Fibroblast of lung (primary cell): ENCODE data around the gene KANSL2. TPM values are rescaled to one million over a fixed set of nuclear protein-coding genes. Genes with fewer than 3 reads are reported as not detected.

ENCODE experiments used
- DNase-seq, 2 donors: peaks; one replicate each; pipeline versions ENCODE4 v3.0.0 to v3.0.0-alpha.2; 2010; ENCODE audit warnings: low read depth in 2 of 2
- H2AFZ ChIP-seq: 2 replicates; pipeline ENCODE4 v1.5.1; 2012; ENCODE audit warnings: low read length, control low read depth, inconsistent platforms
- H3K27ac ChIP-seq: 2 replicates; pipeline ENCODE4 v1.5.1; 2011; ENCODE audit warnings: low read length, control low read depth; ENCODE audit not compliant: insufficient read depth
- H3K27me3 ChIP-seq: 2 replicates; pipeline ENCODE4 v1.5.1; 2011; ENCODE audit warnings: mild to moderate bottlenecking, low read length; ENCODE audit not compliant: control insufficient read depth, insufficient read depth
- H3K36me3 ChIP-seq: 2 replicates; pipeline ENCODE4 v1.5.1; 2011; ENCODE audit warnings: low read length; ENCODE audit not compliant: control insufficient read depth, insufficient read depth
- H3K4me1 ChIP-seq: 2 replicates; pipeline ENCODE4 v1.5.1; 2011; ENCODE audit warnings: low read length; ENCODE audit not compliant: control insufficient read depth, insufficient read depth; ENCODE audit errors: extremely low read depth
- H3K4me2 ChIP-seq: 2 replicates; pipeline ENCODE4 v1.5.1; 2011; ENCODE audit warnings: low read length, control low read depth; ENCODE audit not compliant: insufficient read depth; ENCODE audit errors: extremely low read depth
- H3K4me3 ChIP-seq, 4 experiments: fragments of 200-600 bp in 1 of 4; sonication (generic) in 1 of 4; replicated peaks in 1 of 4; 2 replicates each; pipeline ENCODE4 v1.5.1; 2011 to 2016; ENCODE audit warnings: low read length in 4 of 4, low read depth in 3 of 4, mild to moderate bottlenecking in 3 of 4, control low read depth in 2 of 4, inconsistent platforms in 1 of 4, mixed read lengths in 1 of 4; ENCODE audit not compliant: insufficient read depth in 1 of 4; ENCODE audit errors: control extremely low read depth in 1 of 4
- H3K79me2 ChIP-seq: 2 replicates; pipeline ENCODE4 v1.5.1; 2012; ENCODE audit warnings: mild to moderate bottlenecking, low read length, inconsistent platforms; ENCODE audit not compliant: control insufficient read depth, insufficient read depth
- H3K9ac ChIP-seq: 2 replicates; pipeline ENCODE4 v1.5.1; 2011; ENCODE audit warnings: mild to moderate bottlenecking, low read length, control low read depth; ENCODE audit not compliant: insufficient read depth
- H3K9me3 ChIP-seq: 2 replicates; pipeline ENCODE4 v1.5.1; 2012; ENCODE audit warnings: low read depth, low read length; ENCODE audit not compliant: control insufficient read depth, insufficient read depth
- H4K20me1 ChIP-seq: 2 replicates; pipeline ENCODE4 v1.5.1; 2011; ENCODE audit warnings: low read length; ENCODE audit not compliant: control insufficient read depth, insufficient read depth; ENCODE audit errors: extremely low read depth
- EZH2 ChIP-seq: IDR thresholded peaks from 2 replicates; pipeline ENCODE4 v1.5.1; 2012; ENCODE audit warnings: low read length, control low read depth, mild to moderate bottlenecking; ENCODE audit errors: missing control alignments
- polyA plus RNA-seq, 2 donors: library from polyadenylated mRNA; depleted of rRNA in 1 of 2; stranded (reverse) in 1 of 2; unstranded in 1 of 2; fragments of >200 nt; gene quantifications; 2 replicates each; pipeline ENCODE4 v1.2.1, GENCODE V29; 2011 to 2012; ENCODE audit warnings: missing spikeins in 1 of 2
- total RNA-seq: library from RNA; depleted of rRNA; stranded (reverse); fragments of >200 nt; gene quantifications from 2 replicates; pipeline ENCODE4 v1.2.1, GENCODE V29; 2014
- TF ChIP-seq, protein P1 (sequence below), 2 donors: IDR thresholded peaks in 1 of 2; conservative IDR thresholded peaks in 1 of 2; 1 replicate in 1 of 2; 2 replicates in 1 of 2; pipeline ENCODE4 v1.5.1; 2011 to 2012; ENCODE audit warnings: low read length in 2 of 2, control low read depth in 1 of 2, inconsistent platforms in 1 of 2, low read depth in 1 of 2, mild to moderate bottlenecking in 1 of 2

Gene KANSL2
- total and polyA plus RNA-seq, 2 donors (not counting 1 experiment from before 2014, with no cell fraction given), result 38.8 to 51.2 TPM

- H3K27ac ChIP-seq, result no peak overlapping the region
- H3K4me1 ChIP-seq, result no peaks in the 10 kb centered on the region
- no peak for TF ChIP-seq EZH2
- TF ChIP-seq, protein P1, sequence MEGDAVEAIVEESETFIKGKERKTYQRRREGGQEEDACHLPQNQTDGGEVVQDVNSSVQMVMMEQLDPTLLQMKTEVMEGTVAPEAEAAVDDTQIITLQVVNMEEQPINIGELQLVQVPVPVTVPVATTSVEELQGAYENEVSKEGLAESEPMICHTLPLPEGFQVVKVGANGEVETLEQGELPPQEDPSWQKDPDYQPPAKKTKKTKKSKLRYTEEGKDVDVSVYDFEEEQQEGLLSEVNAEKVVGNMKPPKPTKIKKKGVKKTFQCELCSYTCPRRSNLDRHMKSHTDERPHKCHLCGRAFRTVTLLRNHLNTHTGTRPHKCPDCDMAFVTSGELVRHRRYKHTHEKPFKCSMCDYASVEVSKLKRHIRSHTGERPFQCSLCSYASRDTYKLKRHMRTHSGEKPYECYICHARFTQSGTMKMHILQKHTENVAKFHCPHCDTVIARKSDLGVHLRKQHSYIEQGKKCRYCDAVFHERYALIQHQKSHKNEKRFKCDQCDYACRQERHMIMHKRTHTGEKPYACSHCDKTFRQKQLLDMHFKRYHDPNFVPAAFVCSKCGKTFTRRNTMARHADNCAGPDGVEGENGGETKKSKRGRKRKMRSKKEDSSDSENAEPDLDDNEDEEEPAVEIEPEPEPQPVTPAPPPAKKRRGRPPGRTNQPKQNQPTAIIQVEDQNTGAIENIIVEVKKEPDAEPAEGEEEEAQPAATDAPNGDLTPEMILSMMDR (conservative IDR thresholded peaks at IDR 0.05 in 1 of 2, IDR thresholded peaks at IDR 0.05 in 1 of 2; ENCODE audit: low read depth in 1 of 2, low read length in 2 of 2), result no peak
- no peak overlapping the region for H3K4me3 ChIP-seq
- H3K36me3 ChIP-seq, result peaks cover 2% of the 10 kb centered on the region
- no peaks in the 10 kb centered on the region for H4K20me1 ChIP-seq
- H3K9ac ChIP-seq, result no peak overlapping the region
- no peaks in the 10 kb centered on the region for H3K9me3 ChIP-seq
- DNase-seq, result no peak
- no peaks in the 10 kb centered on the region for H3K27me3 ChIP-seq
- H3K79me2 ChIP-seq, result no peaks in the 10 kb centered on the region
- no peak overlapping the region for H3K4me2 ChIP-seq
- H2AFZ ChIP-seq, result no peak overlapping the region
These were observed 6.8 kb upstream of the KANSL2 start for GRCh38 chr12:48688836-48689235.

DNA sequence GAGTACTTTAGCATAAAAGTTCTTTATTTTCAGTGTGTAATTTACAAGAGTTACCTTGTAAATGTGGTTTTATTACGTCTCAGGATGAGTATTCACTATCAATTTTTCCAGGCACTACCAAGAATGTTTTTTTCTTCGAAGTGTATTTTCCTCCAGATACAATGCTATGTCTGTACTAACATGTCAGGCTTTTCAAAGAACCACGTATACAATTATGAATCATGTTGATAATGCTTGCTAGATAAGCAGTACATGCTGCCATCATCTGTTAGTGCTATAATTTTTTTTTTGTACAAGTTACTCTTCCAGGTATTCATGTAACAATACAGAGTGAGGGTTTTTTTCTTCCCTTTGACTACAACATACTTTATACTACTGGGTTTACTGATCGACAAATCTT is 5.6 kb upstream of the KANSL2 start:
- Histone ChIP-seq H3K9ac (no peak overlapping the region), H4K20me1 (no peaks in the 10 kb centered on the region), H3K27me3 (no peaks in the 10 kb centered on the region), H3K4me2 (no peak overlapping the region), H3K27ac (no peak overlapping the region), H3K9me3 (no peaks in the 10 kb centered on the region), H3K4me1 (no peaks in the 10 kb centered on the region), H3K36me3 (no peaks in the 10 kb centered on the region), H2AFZ (no peak overlapping the region), H3K4me3 (no peak overlapping the region), H3K79me2 (no peaks in the 10 kb centered on the region)
- DNase-seq, result no peak
- TF ChIP-seq, protein P1 (conservative IDR thresholded peaks at IDR 0.05 in 1 of 2, IDR thresholded peaks at IDR 0.05 in 1 of 2; ENCODE audit: low read depth in 1 of 2, low read length in 2 of 2), result no peak
- no peak for TF ChIP-seq EZH2

DNA sequence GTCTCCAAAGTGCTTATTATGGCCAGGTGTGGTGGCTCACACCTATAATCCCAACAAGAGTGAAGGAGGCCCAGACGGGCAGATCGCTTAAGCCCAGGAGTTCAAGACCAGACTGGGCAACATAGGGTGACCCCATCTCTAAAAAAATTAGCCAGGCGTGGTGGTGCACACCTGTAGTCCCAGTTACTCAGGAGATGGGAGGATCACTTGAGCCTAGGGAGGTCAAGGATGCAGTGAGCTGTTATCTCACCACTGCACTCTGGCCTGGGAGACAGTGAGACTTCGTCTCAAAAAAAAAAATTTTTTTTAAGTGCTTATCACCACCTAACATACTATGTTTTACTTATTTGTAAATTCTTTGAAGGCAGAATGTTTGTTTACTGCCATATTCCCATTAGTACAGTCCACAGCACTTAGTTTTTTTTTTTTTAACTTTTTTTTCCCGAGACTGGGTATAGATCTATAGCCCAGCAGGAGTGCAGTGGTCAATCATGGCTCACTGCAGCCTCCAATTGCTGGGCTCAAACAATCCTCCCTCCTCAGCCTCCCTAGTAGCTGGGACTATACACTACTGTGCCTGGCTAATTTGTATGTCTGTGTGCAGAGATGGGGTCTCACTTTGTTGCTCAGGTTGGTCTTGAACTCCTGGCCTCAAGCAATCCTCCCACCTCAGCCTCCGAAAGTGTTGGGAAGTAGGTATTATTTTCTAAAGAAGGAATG is 4.7 kb upstream of the KANSL2 start:
- no peak for DNase-seq
- Histone ChIP-seq H3K9me3 (no peaks in the 10 kb centered on the region), H3K4me3 (no peak overlapping the region), H3K4me2 (no peak overlapping the region), H3K79me2 (peaks cover 3% of the 10 kb centered on the region), H3K9ac (no peak overlapping the region), H4K20me1 (no peaks in the 10 kb centered on the region), H3K36me3 (no peaks in the 10 kb centered on the region), H3K4me1 (no peaks in the 10 kb centered on the region), H3K27me3 (no peaks in the 10 kb centered on the region), H3K27ac (no peak overlapping the region), H2AFZ (no peak overlapping the region)
- TF ChIP-seq, protein P1 (conservative IDR thresholded peaks at IDR 0.05 in 1 of 2, IDR thresholded peaks at IDR 0.05 in 1 of 2; ENCODE audit: low read depth in 1 of 2, low read length in 2 of 2), result no peak
- TF ChIP-seq EZH2, result no peak
